Epithelial cell of proximal tubule (primary cell): ENCODE data around the gene ANKRD28. TPM values are rescaled to one million over a fixed set of nuclear protein-coding genes. Genes with fewer than 3 reads are reported as not detected.
"Not testable (repeated sequence)": the region's sequence is repeated elsewhere in the genome, so short reads cannot be mapped to it uniquely, and the experiment has no call there.

ENCODE experiments used
- DNase-seq: peaks from one replicate; pipeline ENCODE4 v3.0.0-alpha.2; 2011; ENCODE audit warnings: low read depth
- H3K4me3 ChIP-seq: 2 replicates; pipeline ENCODE4 v1.5.1; 2011; ENCODE audit warnings: low read depth, mild to moderate bottlenecking, low read length
- CTCF ChIP-seq: conservative IDR thresholded peaks from 2 replicates; pipeline ENCODE4 v1.5.1; 2012; ENCODE audit warnings: low read depth, mild to moderate bottlenecking, low read length
- total RNA-seq: library from RNA; depleted of rRNA; stranded (reverse); fragments of >200 nt; gene quantifications from 2 replicates; pipeline ENCODE4 v1.2.3, GENCODE V29; 2015

ANKRD28 gene
- total RNA-seq, 1 donor from 2014 or later: 17.3 TPM

GRCh38 chr3:15815696-15816095 lies 17.9 kb upstream of the ANKRD28 start:
- no peak for DNase-seq
- no peak for TF ChIP-seq CTCF
- H3K4me3 ChIP-seq: no peak overlapping the region

GRCh38 chr3:15813079-15813478 lies 15.3 kb upstream of the ANKRD28 start:
- not testable (repeated sequence) for DNase-seq, H3K4me3 ChIP-seq

- H3K4me3 ChIP-seq: no peak overlapping the region
- TF ChIP-seq CTCF: peak; percentile 52
- DNase-seq: no peak
Observed at GRCh38 chr3:15812183-15812582, 14.4 kb upstream of the ANKRD28 start.

- H3K4me3 ChIP-seq: no peak overlapping the region
- no peak for DNase-seq
- no peak for TF ChIP-seq CTCF
Observed at GRCh38 chr3:15810702-15811101, 12.9 kb upstream of the ANKRD28 start.

DNA sequence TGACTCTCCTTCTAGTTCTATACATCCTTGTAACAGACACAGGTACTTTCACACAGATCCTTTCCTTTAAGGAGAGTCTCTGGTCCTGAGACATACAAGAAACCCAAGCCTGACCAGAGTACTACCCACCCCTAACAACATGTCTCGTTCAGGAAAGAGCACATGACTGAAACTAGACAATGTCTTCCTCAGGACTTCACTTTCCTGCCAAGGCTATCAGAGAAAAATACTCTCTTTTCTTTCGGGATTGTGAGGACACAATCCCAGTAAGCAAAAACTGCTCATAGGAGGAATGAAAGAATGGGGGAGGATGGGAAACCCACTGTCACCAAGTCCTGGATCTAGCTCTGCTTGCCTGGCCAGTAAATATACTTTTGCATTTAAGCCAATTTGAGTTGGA lies 11.5 kb upstream of the ANKRD28 start:
- no peak for TF ChIP-seq CTCF
- H3K4me3 ChIP-seq: no peak overlapping the region
- no peak for DNase-seq

GRCh38 chr3:15808679-15809310 lies 11.0 kb upstream of the ANKRD28 start:
- TF ChIP-seq CTCF: no peak
- H3K4me3 ChIP-seq: no peak overlapping the region
- DNase-seq: no peak

GRCh38 chr3:15805756-15806266 lies 8.0 kb upstream of the ANKRD28 start:
- H3K4me3 ChIP-seq: no peak overlapping the region
- no peak for TF ChIP-seq CTCF
- DNase-seq: no peak
